OCI-LY3 (cell line): Measurements from ENCODE around the gene PID1.

Source experiments
- H2AFZ ChIP-seq: fragments of 200-600, 300-600 bp; shearing (Covaris generic); 2 replicates; pipeline ENCODE4 v1.6.0; 2014; ENCODE audit warnings: antibody characterized with exemption, low read depth, low read length
- H3K27ac ChIP-seq: fragments of 200-600, 300-600 bp; sonication (generic); 2 replicates; pipeline ENCODE4 v1.5.1; 2014; ENCODE audit warnings: mild to moderate bottlenecking, low read length, moderate library complexity, mixed read lengths
- H3K27me3 ChIP-seq: fragments of 200-600, 300-600 bp; sonication (generic); 2 replicates; pipeline ENCODE4 v1.6.1; 2014; ENCODE audit warnings: low read depth, low read length, mixed read lengths
- H3K36me3 ChIP-seq: fragments of 200-600, 300-600 bp; sonication (generic); replicated peaks from 2 replicates; pipeline ENCODE3; 2014; ENCODE audit warnings: low read depth, low read length, mixed read lengths
- H3K4me1 ChIP-seq: fragments of 300-600, 200-600 bp; sonication (generic); 2 replicates; pipeline ENCODE4 v1.6.1; 2014; ENCODE audit warnings: low read length, mixed read lengths
- H3K4me2 ChIP-seq: fragments of 200-600, 300-600 bp; sonication (generic); 2 replicates; pipeline ENCODE4 v1.6.1; 2014; ENCODE audit warnings: low read length, mixed read lengths
- H3K4me3 ChIP-seq: fragments of 300-600, 200-600 bp; sonication (generic); 2 replicates; pipeline ENCODE4 v1.5.1; 2014; ENCODE audit warnings: antibody characterized with exemption, mild to moderate bottlenecking, low read length, moderate library complexity
- H3K79me2 ChIP-seq: fragments of 300-600, 200-600 bp; shearing (Covaris generic); 2 replicates; pipeline ENCODE4 v1.6.1; 2014; ENCODE audit warnings: mild to moderate bottlenecking, low read length, mixed read lengths
- H3K9ac ChIP-seq: fragments of 300-600, 200-600 bp; shearing (Covaris generic); 2 replicates; pipeline ENCODE4 v1.6.0; 2014; ENCODE audit warnings: mild to moderate bottlenecking, low read length, moderate library complexity
- H3K9me3 ChIP-seq: fragments of 200-600, 300-600 bp; shearing (Covaris generic); 2 replicates; pipeline ENCODE4 v1.6.1; 2014; ENCODE audit warnings: low read length, mixed read lengths; ENCODE audit not compliant: insufficient read depth
- H4K20me1 ChIP-seq: fragments of 200-600, 300-600 bp; sonication (generic); 2 replicates; pipeline ENCODE4 v1.6.1; 2016; ENCODE audit warnings: low read length, mixed read lengths; ENCODE audit not compliant: insufficient read depth
- CTCF ChIP-seq: fragments of 200-600, 300-600 bp; sonication (generic); IDR thresholded peaks from 2 replicates; pipeline ENCODE4 v1.5.1; 2014; ENCODE audit warnings: antibody characterized with exemption, low read length, low read depth
- EZH2phosphoT487 ChIP-seq: fragments of 200-600 bp; shearing (Covaris generic); IDR thresholded peaks from 2 replicates; pipeline ENCODE4 v1.6.1; 2018; ENCODE audit warnings: antibody characterized with exemption, mixed run types, low read depth

The PID1 gene

GRCh38 chr2:229088517-229088913, 182.6 kb downstream of the PID1 start:
- Histone ChIP-seq H3K4me2 (no peak overlapping the region), H3K9me3 (no peaks in the 10 kb centered on the region), H4K20me1 (no peaks in the 10 kb centered on the region), H3K36me3 (no peaks in the 10 kb centered on the region), H3K27ac (no peak overlapping the region), H3K9ac (no peak overlapping the region), H3K4me3 (no peak overlapping the region), H2AFZ (no peak overlapping the region), H3K27me3 (no peaks in the 10 kb centered on the region), H3K4me1 (no peaks in the 10 kb centered on the region), H3K79me2 (no peaks in the 10 kb centered on the region)
- TF ChIP-seq EZH2phosphoT487 (no peak), CTCF (no peak)

DNA sequence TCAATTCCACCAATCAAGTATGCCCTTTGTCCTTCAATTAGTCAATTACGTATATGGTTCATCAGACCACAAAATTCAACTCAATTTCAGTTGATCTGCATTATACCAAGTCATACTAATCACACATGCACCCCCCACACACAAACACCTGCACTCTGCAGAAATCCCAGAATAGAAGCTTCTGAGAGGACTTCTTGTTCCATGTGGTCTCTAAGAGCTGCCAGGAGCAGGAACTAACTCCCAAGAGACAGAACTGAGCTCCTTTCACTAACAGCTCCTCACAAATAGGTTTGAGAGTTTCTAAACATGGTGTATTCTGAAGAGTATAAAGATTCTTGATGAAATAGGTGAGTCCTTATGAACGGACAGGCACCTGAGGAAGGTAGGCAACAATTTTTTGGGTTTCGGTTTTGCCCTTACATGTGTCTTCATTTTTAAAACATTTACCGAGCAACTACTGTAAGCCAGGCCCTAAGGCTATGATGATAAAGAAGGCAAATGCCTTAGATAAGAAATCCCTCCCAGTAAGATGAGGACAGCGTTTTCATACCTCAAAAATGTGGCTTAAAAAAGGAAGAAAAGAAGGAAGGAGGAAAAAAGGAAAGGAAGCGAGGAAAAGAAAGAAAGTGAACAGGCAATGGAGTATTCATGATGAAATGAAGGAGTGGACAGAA, 183.1 kb downstream of the PID1 start:
- no peak overlapping the region for H2AFZ ChIP-seq
- no peaks in the 10 kb centered on the region for H3K9me3 ChIP-seq
- H3K4me3 ChIP-seq = no peak overlapping the region
- H4K20me1 ChIP-seq = no peaks in the 10 kb centered on the region
- H3K9ac ChIP-seq = no peak overlapping the region
- no peak for TF ChIP-seq EZH2phosphoT487
- TF ChIP-seq CTCF = no peak
- H3K4me2 ChIP-seq = no peak overlapping the region
- H3K27ac ChIP-seq = no peak overlapping the region
- H3K27me3 ChIP-seq = no peaks in the 10 kb centered on the region
- H3K4me1 ChIP-seq = no peaks in the 10 kb centered on the region
- no peaks in the 10 kb centered on the region for H3K36me3 ChIP-seq
- no peaks in the 10 kb centered on the region for H3K79me2 ChIP-seq

- Histone ChIP-seq H3K27me3 (no peaks in the 10 kb centered on the region), H3K9ac (no peak overlapping the region), H3K9me3 (no peaks in the 10 kb centered on the region), H3K4me1 (no peaks in the 10 kb centered on the region), H3K36me3 (no peaks in the 10 kb centered on the region), H3K27ac (no peak overlapping the region), H3K79me2 (no peaks in the 10 kb centered on the region), H4K20me1 (no peaks in the 10 kb centered on the region), H2AFZ (no peak overlapping the region), H3K4me2 (no peak overlapping the region), H3K4me3 (no peak overlapping the region)
- TF ChIP-seq CTCF (no peak), EZH2phosphoT487 (no peak)
These were observed 183.8 kb downstream of the PID1 start for GRCh38 chr2:229087267-229087666.

DNA sequence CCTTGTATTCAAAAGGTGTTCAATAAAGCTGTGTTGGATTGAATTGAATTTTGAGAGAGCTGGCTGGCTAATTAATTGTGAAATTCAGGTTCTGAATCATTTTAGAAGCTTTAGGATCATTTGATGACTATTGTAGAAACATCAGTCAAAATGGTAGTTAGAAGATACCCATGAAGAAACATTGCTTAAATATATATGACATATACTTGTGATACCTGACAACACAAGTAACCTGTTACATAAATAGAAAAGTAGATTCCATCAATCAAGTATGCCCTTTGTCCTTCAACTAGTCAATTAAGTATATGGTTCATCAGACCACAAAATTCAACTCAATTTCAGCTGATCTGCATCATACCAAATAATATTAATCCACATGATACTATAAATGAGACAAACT, 185.6 kb downstream of the PID1 start:
- no peak overlapping the region for H2AFZ ChIP-seq
- H3K27ac ChIP-seq = no peak overlapping the region
- no peaks in the 10 kb centered on the region for H3K79me2 ChIP-seq
- H3K4me1 ChIP-seq = no peaks in the 10 kb centered on the region
- no peak overlapping the region for H3K4me2 ChIP-seq
- no peak overlapping the region for H3K4me3 ChIP-seq
- no peak overlapping the region for H3K9ac ChIP-seq
- TF ChIP-seq EZH2phosphoT487 (no peak), CTCF (no peak)
- no peaks in the 10 kb centered on the region for H3K27me3 ChIP-seq
- no peaks in the 10 kb centered on the region for H3K36me3 ChIP-seq
- no peaks in the 10 kb centered on the region for H4K20me1 ChIP-seq
- no peaks in the 10 kb centered on the region for H3K9me3 ChIP-seq
